Hematopoietic multipotent progenitor cell treated with erythropoietin and hydrocortisone succinate and interleukin-3 and kit ligand, for 4 days (in vitro differentiated cells): ENCODE data around the gene RNF13.

ENCODE experiments used
- DNase-seq: peaks from one replicate; pipeline ENCODE4 v3.0.0-alpha.2; 2015

The RNF13 gene, protein sequence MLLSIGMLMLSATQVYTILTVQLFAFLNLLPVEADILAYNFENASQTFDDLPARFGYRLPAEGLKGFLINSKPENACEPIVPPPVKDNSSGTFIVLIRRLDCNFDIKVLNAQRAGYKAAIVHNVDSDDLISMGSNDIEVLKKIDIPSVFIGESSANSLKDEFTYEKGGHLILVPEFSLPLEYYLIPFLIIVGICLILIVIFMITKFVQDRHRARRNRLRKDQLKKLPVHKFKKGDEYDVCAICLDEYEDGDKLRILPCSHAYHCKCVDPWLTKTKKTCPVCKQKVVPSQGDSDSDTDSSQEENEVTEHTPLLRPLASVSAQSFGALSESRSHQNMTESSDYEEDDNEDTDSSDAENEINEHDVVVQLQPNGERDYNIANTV

DNA sequence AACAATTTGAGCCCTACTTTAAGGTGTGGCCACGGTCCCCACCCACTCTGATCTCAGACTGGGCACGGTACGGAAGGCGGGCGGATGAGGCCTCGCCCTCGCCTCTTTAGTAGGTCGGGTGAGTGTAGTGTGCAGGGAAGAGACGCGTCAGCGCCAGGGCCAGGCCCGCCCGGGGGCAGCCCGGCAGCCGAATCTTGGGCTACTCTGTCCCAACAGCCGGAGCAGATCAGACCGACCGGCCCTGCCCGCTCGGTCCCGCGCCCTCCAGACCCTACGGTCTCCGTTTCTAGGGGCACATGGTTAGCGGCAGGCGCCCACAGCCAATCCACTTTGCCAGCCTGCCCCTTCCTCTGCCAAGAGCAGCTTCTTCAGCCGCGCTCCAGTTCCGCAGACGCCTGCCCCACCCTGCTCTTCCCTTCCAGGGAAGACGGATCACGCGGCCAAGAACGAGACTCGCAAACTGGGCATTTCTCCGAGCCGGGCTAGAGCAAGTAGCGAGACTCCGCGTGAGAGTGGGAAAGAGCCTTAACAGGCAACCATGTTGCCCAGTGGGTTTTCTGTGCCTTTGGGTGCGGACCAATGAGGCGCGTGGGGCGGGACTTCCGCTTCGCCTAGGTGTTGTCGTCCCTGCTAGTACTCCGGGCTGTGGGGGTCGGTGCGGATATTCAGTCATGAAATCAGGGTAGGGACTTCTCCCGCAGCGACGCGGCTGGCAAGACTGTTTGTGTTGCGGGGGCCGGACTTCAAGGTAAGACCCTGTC, at the start of gene RNF13:
RNF13 (plus strand) TSS at position 610 of the 761 bp plus-strand sequence. CDS start 32,812 bp downstream, outside the sequence.
- peak; percentile 97 for DNase-seq

DNA sequence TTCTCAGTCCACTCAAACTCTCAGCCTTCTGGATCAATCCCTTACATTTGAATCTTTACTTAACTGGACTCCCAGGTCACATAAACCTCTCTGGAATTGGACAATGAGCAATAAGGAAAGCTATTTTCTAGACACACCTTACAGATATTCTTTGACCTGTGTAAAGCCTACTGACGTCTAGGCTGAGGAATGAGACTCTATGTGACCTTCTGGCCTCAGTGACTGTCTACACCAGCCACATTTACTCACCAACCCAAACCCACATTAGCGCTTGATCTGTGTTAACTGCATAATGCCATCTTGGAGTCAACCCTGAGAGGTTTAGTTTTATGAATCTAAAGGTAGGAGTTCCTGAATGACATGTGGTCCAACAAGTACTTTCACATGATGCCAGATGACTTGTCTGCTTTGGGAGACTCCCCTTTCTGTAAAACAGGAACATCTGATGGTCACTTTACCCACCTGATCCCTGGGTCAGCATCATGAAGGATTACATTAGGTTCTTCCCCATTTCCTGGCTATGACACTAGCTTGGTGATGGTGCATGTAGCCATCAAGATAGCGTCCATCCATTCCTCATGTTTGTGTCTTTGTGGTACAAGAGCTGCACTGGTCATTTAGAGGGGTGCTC, 49.3 kb upstream of the RNF13 start:
- DNase-seq, result no peak

DNA sequence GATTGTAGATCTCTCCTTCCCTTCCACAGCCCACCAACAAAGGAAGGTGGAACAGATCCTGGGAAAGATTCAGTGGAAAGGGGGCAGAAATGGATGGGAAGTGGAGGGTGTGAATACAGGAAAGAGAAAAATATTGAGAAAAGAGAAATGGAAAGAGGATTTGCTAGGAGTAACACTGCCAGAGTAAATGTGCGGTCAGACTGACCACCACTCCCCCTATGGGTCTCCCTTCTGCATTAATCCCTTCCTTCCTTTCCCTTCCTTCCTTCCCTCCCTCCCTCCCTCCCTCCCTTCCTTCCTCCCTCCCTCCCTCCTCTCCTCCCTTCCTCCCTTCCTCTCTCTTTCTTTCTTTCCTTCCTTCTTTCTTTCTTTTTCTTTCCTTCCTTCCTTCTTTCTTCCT, 48.7 kb upstream of the RNF13 start:
- no peak for DNase-seq

DNA sequence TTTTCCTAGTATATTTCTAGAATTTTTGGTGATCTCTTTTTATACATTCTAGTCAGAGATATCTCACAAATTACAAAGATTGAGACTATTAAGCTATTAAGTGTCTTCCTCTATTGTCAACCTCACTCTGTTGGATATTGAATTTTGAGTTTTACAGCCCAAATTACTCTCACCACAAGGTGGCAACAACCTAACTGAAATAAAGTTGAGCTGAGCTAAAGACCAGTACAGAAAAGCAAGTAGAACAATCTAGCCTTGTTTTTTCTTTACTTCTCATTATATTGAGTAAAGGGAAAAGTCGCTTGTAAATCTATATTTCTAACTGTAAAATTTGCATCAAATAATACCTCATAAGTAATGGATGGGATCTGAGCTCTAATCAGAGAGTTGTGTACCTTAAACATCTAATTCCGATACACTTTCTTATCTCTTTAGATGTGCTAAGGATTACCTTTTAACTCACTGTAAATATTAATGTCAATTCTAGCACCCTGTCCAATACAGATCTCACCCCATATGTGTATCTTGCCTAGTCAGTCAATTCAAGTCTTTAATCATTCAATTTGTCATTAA, 47.2 kb upstream of the RNF13 start:
- peak; percentile 70 for DNase-seq

DNA sequence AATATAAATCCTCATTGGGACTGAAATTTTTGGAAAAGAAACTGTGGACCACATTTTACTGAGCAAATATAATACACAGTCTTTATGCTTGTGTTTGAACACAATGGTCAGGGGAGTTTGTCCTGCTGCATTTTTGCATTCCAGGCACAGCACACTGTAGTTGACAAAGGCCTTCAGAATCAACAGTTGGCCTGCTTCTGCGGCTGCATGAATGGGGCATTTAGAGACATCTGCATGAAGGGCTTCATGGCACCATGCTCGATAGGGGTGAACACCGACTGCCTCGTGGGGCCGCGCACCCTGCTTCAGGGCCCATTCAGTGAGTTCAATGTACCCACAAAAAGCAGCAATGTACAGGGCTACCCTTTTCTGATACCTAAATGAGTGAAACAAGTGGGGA, 45.3 kb upstream of the RNF13 start:
- no peak for DNase-seq

DNA sequence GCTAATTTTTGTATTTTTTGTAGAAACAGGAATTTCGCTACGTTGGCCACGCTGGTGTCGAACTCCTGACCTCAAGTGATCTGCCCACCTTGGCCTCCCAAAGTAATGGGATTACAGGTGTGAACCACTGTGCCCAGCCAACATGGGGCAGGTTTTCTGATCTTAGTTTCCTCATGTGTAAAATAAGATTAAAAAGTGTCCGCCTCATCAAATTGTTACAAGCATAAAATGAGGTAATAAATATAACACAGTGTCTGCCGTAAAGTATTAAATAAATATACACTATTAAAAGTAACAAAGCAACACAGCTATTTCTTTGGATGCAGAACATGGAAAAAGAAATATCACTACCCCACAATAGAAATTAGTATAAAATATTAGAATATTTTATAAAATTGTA, 44.3 kb upstream of the RNF13 start:
- DNase-seq, result no peak

DNA sequence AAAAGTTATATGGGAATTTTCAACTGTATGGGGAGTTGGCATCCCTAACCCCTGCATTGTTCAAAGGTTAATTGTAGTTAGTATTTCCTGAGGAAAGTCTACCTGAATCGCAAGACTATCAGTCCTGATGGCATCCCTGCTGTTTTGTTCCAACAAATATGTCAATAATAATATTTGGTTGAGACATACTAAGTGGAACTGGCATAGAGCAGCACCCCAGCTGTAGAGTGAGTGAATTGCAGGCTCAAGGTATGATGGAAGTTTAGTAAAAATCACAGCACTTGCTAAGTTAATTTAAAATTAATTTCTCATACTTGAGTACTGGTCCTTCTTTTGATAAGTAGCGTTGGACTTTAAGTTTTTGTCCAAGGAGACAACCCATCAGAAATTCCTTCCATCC, 42.8 kb upstream of the RNF13 start:
- DNase-seq, result no peak

DNA sequence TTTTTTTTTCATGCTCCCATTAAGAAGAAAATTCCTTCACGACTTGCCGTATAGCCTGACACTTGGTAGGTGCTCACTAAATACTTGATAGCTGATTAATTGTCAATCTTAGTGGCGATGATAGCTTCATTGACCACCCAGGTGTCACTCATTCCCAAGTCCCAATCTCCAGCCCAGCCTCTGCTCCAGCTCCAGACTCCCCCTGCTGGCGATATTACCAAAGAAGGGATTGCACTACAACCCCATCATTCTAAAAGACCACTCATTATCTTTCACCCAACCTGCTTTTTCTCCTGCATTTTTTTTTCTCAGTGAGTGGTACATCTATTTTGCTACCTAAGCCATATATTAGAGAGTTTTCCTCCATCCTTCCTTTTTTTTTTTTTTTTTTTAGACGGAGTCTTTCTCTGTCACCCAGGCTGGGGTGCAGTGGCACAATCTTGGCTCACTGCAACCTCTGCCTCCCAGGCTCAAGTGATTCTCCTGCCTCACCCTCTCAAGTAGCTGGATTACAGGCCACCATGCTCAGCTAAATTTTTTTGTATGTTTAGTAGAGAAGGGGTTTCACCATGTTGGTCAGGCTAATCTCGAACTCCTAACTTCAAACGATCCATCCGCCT, 41.3 kb upstream of the RNF13 start:
- DNase-seq, result peak; percentile 69

DNA sequence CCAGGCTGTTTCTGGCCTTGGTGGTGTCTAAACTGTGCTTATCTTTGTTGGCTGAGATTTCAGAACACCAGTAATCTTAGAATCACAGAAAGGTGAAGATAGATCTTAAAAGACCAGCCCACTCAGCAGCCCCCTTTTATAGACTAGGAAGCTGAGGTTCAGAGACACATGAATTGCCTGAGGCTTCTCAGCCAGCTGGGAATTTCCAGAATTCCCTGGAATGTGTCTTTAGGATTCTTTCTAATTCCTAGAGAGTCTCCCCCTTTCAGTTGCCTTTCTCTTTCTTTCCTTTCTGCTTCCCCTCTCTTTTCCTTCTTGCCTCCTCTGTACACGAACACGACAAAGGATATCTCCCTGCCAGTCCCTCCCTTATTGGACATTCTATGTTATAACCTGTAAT, 40.2 kb upstream of the RNF13 start:
- DNase-seq, result no peak

DNA sequence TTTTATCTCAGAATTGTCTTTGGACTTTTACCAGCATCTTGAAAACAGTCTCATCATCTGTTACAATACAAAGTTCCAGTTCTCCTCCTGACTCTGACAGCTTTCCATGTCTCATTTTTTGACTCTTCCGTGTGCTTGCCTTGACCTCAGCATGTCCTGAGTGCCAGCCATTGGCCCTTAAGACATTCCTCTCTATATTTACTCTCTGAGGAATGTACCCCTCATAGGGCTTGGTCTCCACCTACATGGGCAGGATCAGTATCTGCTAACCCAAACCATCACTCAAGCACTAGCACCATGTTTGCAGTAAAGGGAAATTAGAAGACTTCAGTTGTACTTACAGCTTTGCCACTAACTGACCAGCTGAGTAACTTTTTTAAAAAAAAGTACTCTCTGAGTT, 36.8 kb upstream of the RNF13 start:
- DNase-seq, result no peak

DNA sequence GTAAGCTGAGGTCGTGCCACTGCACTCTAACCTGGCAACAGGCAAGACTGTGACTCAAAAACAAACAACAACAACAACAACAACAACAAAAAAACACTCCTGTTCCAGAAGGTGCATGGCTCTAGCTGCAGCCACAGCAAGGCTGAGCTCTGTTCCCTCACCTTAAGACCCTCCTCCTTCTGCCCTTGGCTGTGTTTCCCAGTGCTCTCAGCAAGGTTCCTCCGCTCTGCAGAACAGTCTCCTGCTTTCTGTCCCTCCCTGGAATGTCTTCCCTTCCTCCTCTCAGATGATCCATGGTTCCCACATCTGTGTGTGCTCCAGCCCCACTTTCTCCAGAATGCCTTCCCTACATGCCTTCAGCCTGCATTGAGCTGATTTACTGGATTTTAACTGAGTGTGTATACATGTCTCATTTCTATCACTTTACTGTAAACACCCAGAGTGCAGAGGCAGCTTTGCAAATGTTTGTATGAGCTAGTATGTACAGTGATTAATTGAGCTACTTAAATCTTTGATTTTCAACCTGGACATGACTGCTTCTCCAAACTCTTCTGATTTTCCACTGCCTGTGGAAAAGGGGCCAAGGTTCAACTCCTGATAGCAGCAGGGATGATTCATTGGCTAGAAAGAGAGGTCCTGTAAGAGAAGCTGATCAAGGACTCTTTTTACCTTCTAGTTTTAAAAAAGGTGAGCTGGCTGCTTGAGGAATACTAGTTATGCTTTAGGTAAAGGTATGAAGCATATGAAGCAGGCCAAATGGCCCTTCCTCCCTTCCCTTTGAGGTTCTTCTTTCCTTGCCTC, 35.4 kb upstream of the RNF13 start:
- no peak for DNase-seq

DNA sequence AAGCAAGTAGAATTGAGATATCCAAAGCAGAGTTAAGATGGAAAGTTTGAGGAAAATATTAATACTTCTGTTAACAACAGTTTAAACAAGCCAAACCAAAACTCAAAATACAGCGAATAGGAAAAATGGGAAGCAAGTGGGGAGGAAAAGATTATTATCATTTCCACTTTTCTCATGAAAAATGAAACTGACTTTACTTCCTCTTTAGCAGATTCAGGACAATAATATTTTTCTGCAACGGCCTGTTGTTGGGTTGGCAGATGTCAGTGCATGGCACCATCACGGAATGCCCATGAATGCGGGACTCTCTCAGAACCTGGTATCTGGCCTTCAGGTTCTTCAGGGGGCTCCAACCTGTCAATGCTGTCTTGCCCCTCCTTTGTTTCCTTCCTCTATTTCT, 31.8 kb upstream of the RNF13 start:
- peak; percentile 60 for DNase-seq

DNA sequence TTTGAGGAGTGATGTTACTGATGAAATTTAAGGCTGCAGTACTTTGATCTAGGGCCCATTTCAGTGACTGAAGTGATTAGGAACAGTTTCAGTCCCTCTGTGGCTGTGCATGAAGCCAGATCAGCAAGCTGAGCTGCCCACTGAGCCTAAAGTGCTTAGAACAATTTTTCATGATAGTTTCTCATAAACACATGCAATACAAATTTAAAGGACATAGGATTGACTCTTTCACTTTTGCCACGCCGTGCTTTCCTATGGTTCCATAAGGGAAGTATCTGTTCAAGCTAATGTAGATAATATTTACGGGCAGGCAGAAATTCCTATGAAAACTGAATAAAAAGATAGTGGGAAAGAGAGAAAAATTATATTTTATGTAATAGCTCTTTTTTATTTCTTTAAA, 31.3 kb upstream of the RNF13 start:
- DNase-seq, result no peak

DNA sequence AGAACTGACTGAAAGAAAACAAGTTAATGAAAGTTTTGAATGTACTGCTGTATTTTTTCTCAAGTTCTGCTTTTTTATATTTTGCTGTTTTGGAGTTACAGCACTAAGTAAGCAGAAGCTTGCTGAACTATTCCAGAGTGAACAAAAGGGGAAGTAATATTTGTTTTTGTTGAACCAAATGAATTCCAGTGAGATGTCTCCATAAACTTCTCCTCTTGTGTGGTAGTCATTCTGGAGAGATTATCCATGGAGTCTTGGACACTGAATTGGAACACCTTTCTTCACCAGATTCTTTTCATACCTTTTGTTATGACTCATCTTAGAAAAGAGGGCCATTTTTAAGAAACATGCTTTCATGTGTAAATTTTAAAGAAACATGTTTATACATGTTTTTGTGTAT, 29.4 kb upstream of the RNF13 start:
- peak; percentile 73 for DNase-seq

DNA sequence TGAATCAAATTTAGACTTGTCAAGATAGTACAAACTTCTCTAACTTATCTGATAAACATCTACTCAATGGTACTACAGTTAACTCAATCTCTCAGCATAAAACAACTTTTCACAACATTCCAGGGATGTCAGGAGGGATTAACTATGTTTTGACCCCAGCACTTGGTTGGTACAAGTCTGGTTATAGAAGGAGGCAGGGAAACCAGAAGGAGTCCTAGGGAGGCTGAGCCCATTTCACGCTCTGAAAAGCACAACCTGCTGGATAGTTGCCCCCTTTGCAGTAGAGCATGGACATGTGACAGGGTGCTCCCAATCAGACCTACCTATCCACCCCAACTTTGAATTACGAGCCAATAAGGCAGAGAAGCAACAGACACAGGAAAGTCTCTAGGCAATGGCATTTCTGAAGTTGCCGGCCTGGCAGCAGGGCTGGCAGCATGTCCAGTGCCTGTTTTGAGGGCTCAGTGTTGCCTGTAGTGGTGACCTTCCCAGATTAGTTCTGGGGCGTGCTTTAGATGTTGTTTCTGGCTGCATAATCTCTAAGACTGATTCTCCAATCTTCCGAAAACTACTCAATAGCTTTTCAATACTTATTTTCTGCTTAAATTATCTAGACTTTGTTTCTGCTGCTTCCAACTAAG, 28.8 kb upstream of the RNF13 start:
- no peak for DNase-seq

DNA sequence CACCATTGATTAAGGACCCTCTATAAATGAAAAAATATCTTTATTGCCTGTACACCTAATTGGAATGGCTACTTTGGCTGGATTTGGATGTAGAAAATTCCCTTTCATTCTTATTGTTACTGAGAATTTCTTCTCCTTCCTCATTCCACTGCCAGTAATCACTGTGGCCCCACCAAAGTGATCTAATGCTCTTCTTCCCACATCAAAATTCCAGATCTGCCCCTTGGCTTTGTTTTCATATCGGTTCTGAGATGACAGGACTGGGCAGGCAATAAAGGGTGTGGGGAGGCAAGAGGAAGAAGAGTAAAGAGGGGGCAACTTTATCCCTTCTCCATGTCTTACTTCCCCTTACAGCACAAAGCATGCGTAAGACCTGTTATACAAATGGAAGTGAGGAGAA, 22.7 kb upstream of the RNF13 start:
- DNase-seq, result no peak

DNA sequence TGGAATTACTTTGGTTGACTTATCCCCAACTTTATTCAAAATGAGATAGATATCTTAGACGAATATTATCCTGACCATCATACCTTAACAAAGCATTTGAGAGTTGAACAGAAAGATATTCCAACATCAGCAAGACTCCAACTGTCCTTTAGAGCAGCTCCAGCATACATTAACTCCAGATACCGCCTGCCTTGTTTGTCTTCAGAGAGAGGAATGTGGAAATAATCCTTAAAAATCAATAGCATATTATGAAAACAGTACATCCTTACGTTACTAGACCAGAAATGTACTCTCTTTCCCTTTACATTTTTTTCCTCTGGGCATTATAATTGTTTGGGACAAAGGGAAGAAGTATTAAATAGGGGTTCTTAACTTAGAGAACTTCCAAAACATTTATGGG, 22.3 kb upstream of the RNF13 start:
- DNase-seq, result no peak

DNA sequence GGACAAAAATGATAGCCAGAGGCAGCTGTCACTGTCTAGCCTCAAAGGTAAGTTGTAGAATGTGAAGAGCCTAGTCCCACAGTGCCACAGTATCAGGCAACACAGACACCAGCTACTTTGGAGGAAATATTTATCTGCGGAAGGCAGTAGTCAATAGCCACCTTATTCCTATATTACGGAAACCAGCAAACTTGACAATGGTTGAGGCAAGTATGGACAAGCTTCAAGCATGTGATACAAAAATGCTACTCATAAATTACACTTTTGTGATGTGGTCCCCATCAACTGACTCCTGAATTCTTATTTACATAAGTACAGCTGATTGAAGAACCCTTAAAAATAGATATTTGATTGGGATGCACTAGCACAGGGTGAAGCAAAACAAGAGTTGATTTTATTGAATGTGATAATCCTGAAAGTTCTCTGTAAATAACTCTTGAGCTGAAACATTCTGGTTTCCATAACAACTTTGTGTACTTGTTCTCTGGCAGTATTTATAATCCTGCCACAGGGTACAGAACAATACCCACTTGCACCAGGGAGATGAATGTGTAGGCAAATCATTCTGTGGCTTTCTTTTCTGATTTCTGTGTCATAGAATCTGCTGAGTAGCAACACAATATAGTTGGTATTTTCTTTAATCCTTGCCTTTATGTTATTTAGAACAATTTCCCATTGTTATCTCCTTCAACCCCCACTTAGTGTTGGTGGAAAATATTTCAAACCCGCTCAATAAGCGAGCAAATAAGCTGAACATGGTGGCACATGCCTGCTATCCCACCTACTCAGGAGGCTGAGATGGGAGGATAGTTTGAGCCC, 20.4 kb upstream of the RNF13 start, which contains the start of gene ANKUB1:
ANKUB1 (minus strand) TSS at position 103 of the 819 bp plus-strand sequence. CDS start 188 bp downstream, outside the sequence.
- DNase-seq, result no peak

DNA sequence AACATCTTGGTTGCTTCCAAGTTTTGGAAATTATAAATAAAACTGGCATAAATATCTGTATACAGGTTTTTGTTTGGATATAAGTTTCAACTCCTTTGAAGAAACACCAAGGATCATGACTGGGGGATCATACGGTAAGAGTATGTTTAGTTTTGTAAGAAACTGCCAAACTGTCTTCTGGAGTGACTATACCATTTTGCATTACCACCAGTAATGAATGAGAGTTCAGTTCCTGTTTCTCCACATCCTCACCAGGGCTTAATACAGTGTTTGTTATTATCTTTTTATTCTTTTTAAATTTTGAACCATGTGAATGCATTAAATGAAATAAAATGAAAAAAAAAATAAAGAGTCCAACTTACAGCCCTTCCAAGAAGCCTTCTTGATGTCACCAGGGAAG, 17.0 kb upstream of the RNF13 start:
- peak; percentile 26 for DNase-seq

DNA sequence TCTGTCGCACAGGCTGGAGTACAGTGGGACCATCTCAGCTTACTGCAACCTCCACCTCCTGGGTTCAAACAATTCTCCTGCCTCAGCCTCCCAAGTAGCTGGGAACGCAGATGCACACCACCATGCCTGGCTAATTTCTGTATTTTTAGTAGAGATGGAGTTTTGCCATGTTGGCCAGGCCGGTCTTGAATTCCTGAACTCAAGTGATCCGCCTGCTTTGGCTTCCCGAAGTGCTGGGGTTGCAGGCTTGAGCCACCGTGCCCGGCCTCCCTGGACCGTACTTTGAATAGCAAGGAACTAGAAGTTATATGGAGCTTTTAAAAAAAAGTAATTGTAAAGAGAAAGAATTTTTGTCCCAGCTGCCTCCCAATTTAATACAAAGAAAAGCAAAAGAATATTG, 12.3 kb upstream of the RNF13 start:
- no peak for DNase-seq

DNA sequence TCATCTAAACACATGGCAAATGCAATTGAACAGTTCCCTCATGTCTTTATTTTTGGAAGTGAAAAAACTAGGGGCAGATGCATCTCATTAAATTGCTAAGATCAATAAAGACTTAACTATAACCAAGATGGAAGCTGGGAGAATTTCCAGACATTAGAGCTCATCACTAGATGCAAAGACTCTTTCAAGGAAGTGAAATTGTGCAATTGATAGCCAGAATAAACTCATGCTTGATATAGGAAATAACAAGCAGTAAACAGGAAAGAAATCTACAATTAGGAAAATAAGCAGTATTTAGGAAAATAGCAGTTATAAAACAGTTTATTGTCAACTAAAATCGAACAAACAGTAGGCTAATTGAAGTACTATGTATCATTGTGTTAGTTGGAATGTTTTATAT, 11.8 kb upstream of the RNF13 start:
- DNase-seq, result no peak
